GM23248 (cell line): ENCODE data around the gene ATP13A3. TPM values are rescaled to one million over a fixed set of nuclear protein-coding genes. Genes with fewer than 3 reads are reported as not detected.
"Not testable (repeated sequence)": the region's sequence is repeated elsewhere in the genome, so short reads cannot be mapped to it uniquely, and the experiment has no call there.

Experiments used
- DNase-seq: peaks from one replicate; pipeline ENCODE4 v3.0.0-alpha.2; 2015
- H2AFZ ChIP-seq: fragments of 200-600 bp; sonication (generic); 2 replicates; pipeline ENCODE4 v1.6.1; 2016; ENCODE audit warnings: antibody characterized with exemption
- H3F3A ChIP-seq: fragments of 200-600 bp; sonication (generic); 2 replicates; pipeline ENCODE4 v1.6.1; 2016; ENCODE audit warnings: mild to moderate bottlenecking, antibody characterized with exemption, mixed run types; ENCODE audit not compliant: insufficient read depth
- H3K27ac ChIP-seq: fragments of 200-600 bp; sonication (generic); 2 replicates; pipeline ENCODE4 v1.5.1; 2016; ENCODE audit warnings: mild to moderate bottlenecking
- H3K27me3 ChIP-seq: fragments of 200-600 bp; sonication (generic); replicated peaks from 2 replicates; pipeline ENCODE4 v1.6.1; 2016; ENCODE audit warnings: mild to moderate bottlenecking; ENCODE audit not compliant: insufficient read depth
- H3K36me3 ChIP-seq: fragments of 200-600 bp; sonication (generic); 2 replicates; pipeline ENCODE4 v1.6.1; 2016; ENCODE audit warnings: low read depth, mild to moderate bottlenecking
- H3K4me1 ChIP-seq: fragments of 200-600 bp; sonication (generic); 2 replicates; pipeline ENCODE4 v1.6.1; 2016; ENCODE audit warnings: mild to moderate bottlenecking; ENCODE audit not compliant: insufficient read depth
- H3K4me2 ChIP-seq: fragments of 200-600 bp; sonication (generic); one replicate; pipeline ENCODE4 v1.6.1; 2016; ENCODE audit warnings: mild to moderate bottlenecking; ENCODE audit not compliant: unreplicated experiment
- H3K4me3 ChIP-seq: fragments of 200-600 bp; sonication (generic); 2 replicates; pipeline ENCODE4 v1.5.1; 2016; ENCODE audit warnings: mild to moderate bottlenecking
- H3K79me2 ChIP-seq: fragments of 200-600 bp; sonication (generic); 2 replicates; pipeline ENCODE4 v1.6.1; 2016; ENCODE audit warnings: mild to moderate bottlenecking; ENCODE audit not compliant: insufficient read depth
- H3K9ac ChIP-seq: fragments of 200-600 bp; sonication (generic); 2 replicates; pipeline ENCODE4 v1.6.1; 2016; ENCODE audit warnings: mild to moderate bottlenecking
- H3K9me2 ChIP-seq: fragments of 200-600 bp; sonication (generic); 2 replicates; pipeline ENCODE4 v1.6.1; 2016; ENCODE audit warnings: mixed run types, mild to moderate bottlenecking, moderate library complexity; ENCODE audit not compliant: insufficient read depth
- H3K9me3 ChIP-seq: fragments of 200-600 bp; sonication (generic); one replicate; pipeline ENCODE4 v1.6.1; 2017; ENCODE audit warnings: low read depth
- H4K20me1 ChIP-seq: fragments of 200-600 bp; sonication (generic); 2 replicates; pipeline ENCODE4 v1.6.0; 2016; ENCODE audit not compliant: insufficient read depth
- EZH2 ChIP-seq: fragments of 200-600 bp; sonication (generic); IDR thresholded peaks from 2 replicates; pipeline ENCODE4 v1.6.1; 2018; ENCODE audit warnings: antibody characterized with exemption, mild to moderate bottlenecking; ENCODE audit not compliant: insufficient read depth, poor library complexity, severe bottlenecking
- EZH2phosphoT487 ChIP-seq: fragments of 200-600 bp; sonication (generic); IDR thresholded peaks from 2 replicates; pipeline ENCODE4 v1.6.1; 2018; ENCODE audit warnings: antibody characterized with exemption, moderate library complexity, mild to moderate bottlenecking, low read depth; ENCODE audit not compliant: insufficient read depth
- WGBS, 2 experiments: methylation state at CpG; one replicate each; pipeline ENCODE4 v1.1.6; 2015 to 2017; ENCODE audit warnings: low lambda C conversion rate in 2 of 2, low coverage in 1 of 2; ENCODE audit errors: missing lambda C conversion rate in 2 of 2; 5-methylcytosine and 5-hydroxymethylcytosine counted together
- in situ Hi-C: fragments of 300-500 bp; cut with MboI; formaldehyde crosslinking; loops from 2 replicates; pipeline ENCODE4 v1.15.0; 2020
- polyA plus RNA-seq: library from polyadenylated mRNA; unstranded; fragments of >200 nt; fragmentation: Nextera tagmentation; extraction: Ambion mirVana; gene quantifications from 2 replicates; pipeline ENCODE4 v1.2.1, GENCODE V29; 2016
- total RNA-seq: library from RNA; depleted of rRNA; stranded (reverse); fragments of >200 nt; shearing (Covaris generic); gene quantifications from 2 replicates; pipeline ENCODE4 v1.2.3, GENCODE V29; 2014

Gene ATP13A3
- total and polyA plus RNA-seq, 2 experiments from 2014 or later = 22.3 to 232 TPM

DNA sequence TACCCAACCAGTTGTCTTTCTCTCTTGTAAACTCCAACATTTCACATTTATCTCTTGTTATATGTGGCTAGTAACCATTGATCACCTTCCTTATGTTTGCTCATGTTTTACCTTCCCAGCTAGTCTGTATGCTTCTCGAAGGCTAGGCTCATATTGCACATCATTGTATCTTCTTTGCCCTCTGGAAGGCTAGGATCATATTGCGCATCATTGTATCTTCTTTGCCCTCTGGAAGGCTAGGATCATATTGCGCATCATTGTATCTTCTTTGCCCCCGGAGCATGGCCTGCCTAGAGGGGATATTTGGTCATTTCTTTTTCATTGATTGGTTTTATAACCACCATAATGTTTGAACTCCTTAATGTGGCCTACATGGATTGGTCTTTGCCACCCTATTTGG, 39.4 kb upstream of the ATP13A3 start:
- Histone ChIP-seq H3K4me1 (peaks cover 25% of the 10 kb centered on the region), H3K79me2 (no peaks in the 10 kb centered on the region), H3K27ac (0 out of 2 replicates have a peak overlapping the region, but pooled peaks have one; percentile 68), H3K36me3 (no peaks in the 10 kb centered on the region), H4K20me1 (no peaks in the 10 kb centered on the region), H3K4me3 (no peak overlapping the region), H3K27me3 (no peaks in the 10 kb centered on the region), H2AFZ (no peak overlapping the region), H3K4me2 (no peak overlapping the region), H3F3A (peaks cover 22% of the 10 kb centered on the region), H3K9me2 (no peaks in the 10 kb centered on the region), H3K9ac (no peak overlapping the region), H3K9me3 (no peaks in the 10 kb centered on the region)
- 69 to 71% methylated on average over 4 of the region's 4 CpGs for WGBS, 2 experiments
- DNase-seq = no peak
- TF ChIP-seq EZH2 (no peak), EZH2phosphoT487 (no peak)
- in situ Hi-C loops = no loop called here

DNA sequence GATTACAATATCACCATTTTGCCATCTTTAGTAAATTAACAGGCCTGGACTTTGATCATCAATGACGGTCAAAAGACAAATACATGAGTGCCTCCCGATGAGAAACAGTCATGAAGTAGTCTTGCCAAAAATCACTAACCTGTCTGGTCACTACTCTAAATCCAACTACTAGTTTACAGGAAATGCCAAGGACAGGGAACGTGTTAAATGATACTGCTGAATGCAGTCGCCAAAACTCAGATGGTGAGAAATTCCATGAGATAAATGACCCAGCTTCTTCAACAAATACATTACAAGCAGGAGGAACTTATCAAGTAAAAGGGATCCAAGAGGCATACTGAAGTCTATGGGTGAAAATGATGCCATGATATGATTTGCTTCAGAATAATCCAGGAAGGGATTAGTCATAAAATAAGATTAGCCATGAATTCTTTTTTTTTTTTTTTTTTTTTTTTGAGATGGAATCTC, 35.8 kb upstream of the ATP13A3 start:
- peak; percentile 73 for DNase-seq
- peak overlapping the region; percentile 59 for H3K27ac ChIP-seq
- in situ Hi-C loops = no loop called here

DNA sequence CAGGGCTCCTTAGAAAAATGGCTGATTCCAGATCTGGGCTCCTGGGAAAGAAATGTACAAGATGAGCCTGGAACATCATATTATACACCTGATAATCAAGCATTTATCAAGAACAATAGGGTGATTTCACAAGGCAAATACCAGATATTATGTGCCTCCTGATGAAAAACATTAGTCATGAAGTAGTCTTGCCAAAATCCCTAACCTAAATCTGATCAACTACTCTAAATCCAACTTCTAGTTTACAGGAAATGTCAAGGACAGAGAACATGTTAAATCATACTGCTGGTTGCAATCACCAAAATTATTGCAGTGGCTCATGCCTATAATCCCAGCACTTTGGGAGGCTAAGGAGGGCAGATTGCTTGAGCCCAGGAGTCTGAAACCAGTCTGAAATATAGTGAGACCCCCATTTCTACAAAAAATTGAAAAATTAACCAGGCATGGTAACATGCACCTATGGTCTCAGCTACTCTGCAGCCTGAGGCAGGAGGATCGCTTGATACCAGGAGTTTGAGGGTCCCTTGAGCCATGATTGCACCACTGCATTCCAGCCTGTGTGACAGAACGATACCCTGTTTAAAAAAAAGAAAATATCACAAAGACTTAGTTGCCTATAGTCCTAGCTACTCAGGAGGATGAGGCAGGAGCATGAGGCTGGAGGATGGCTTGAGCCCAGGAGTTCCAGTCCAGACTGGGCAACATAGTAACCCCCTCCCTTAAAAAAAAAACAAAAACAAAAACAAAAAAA, 34.9 kb upstream of the ATP13A3 start:
- Histone ChIP-seq H3K4me2 (peak overlapping the region; percentile 37), H4K20me1 (no peaks in the 10 kb centered on the region), H3K79me2 (no peaks in the 10 kb centered on the region), H3F3A (peaks cover 24% of the 10 kb centered on the region), H2AFZ (no peak overlapping the region), H3K9me2 (no peaks in the 10 kb centered on the region), H3K4me1 (peaks cover 35% of the 10 kb centered on the region), H3K36me3 (no peaks in the 10 kb centered on the region), H3K27ac (peak overlapping the region; percentile 59), H3K9ac (no peak overlapping the region), H3K27me3 (no peaks in the 10 kb centered on the region), H3K4me3 (no peak overlapping the region), H3K9me3 (no peaks in the 10 kb centered on the region)
- 80 to 83% methylated on average over 2 of the region's 2 CpGs for WGBS, 2 experiments
- no peak for TF ChIP-seq EZH2
- no peak for TF ChIP-seq EZH2phosphoT487
- in situ Hi-C loops = no loop called here
- DNase-seq = peak; percentile 75

More for the DNA sequence above, 35.8 kb upstream of the ATP13A3 start:
- no peak overlapping the region for H3K9ac ChIP-seq
- H2AFZ ChIP-seq = no peak overlapping the region
- H3F3A ChIP-seq = peaks cover 24% of the 10 kb centered on the region
- H3K4me1 ChIP-seq = peaks cover 35% of the 10 kb centered on the region
- H3K79me2 ChIP-seq = no peaks in the 10 kb centered on the region
- H3K36me3 ChIP-seq = no peaks in the 10 kb centered on the region
- H3K9me2 ChIP-seq = no peaks in the 10 kb centered on the region
- no peak for TF ChIP-seq EZH2phosphoT487
- TF ChIP-seq EZH2 = no peak
- H4K20me1 ChIP-seq = no peaks in the 10 kb centered on the region
- H3K9me3 ChIP-seq = no peaks in the 10 kb centered on the region
- H3K27me3 ChIP-seq = no peaks in the 10 kb centered on the region
- no peak overlapping the region for H3K4me3 ChIP-seq
- WGBS, 2 experiments = 26 to 36% methylated on average over 4 of the region's 4 CpGs
- H3K4me2 ChIP-seq = peak overlapping the region; percentile 37

DNA sequence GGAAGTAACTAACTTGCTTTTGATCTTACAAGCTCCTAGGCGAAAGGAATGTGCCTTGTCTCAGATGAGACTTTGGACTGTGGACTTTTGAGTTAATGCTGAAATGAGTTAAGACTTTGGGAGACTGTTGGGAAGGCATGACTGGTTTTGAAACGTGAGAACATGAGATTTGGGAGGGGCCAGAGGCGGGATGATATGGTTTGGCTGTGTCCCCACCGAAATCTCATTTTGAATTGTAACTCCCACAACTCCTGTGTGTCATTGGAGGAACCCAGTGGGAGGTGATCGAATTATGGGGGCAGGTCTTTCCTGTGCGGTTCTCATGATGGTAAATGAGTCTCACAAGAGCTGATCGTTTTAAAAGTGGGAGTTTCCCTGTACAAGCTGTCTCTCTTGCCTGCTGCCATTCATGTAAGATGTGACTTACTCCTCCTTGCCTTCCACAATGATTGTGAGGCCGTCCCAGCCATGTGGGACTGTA, 33.9 kb upstream of the ATP13A3 start:
- not testable (repeated sequence) for H3K4me2 ChIP-seq

DNA sequence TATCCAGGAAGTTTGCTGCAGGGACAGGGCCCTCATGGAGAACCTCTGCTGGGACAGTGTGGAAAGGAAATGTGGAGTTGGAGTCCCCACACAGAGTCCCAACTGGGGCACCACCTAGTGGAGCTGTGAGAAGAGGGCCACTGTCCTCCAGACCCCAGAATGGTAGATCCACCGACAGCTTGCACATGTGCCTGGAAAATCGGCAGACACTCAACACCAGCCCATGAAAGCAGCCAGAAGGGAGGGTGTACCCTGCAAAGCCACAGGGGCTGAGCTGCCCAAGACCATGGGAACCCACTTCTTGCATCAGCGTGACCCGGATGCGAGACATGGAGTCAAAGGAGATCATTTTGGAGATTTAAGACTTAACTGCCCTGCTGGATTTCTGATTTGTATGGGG, 33.4 kb upstream of the ATP13A3 start:
- H3K4me2 ChIP-seq, H3K36me3 ChIP-seq, H3K9me2 ChIP-seq, H3K79me2 ChIP-seq, H4K20me1 ChIP-seq, DNase-seq, H3K9ac ChIP-seq, in situ Hi-C loops, H3K9me3 ChIP-seq, H2AFZ ChIP-seq, H3K27ac ChIP-seq, H3K27me3 ChIP-seq, H3K4me3 ChIP-seq: not testable (repeated sequence)
- 84 to 88% methylated on average over 5 of the region's 5 CpGs for WGBS, 2 experiments
- H3F3A ChIP-seq = peaks cover 19% of the 10 kb centered on the region
- peaks cover 35% of the 10 kb centered on the region for H3K4me1 ChIP-seq

More for the DNA sequence above, 33.9 kb upstream of the ATP13A3 start:
- H3K4me1 ChIP-seq = peaks cover 35% of the 10 kb centered on the region
- H4K20me1 ChIP-seq, H3K27me3 ChIP-seq, in situ Hi-C loops, H3K9me3 ChIP-seq, H3K27ac ChIP-seq, DNase-seq, H2AFZ ChIP-seq, H3K9ac ChIP-seq, H3K4me3 ChIP-seq, H3K79me2 ChIP-seq, H3K36me3 ChIP-seq, H3K9me2 ChIP-seq: not testable (repeated sequence)
- H3F3A ChIP-seq = peaks cover 19% of the 10 kb centered on the region
- 70 to 72% methylated on average over 8 of the region's 8 CpGs for WGBS, 2 experiments
